ENCODE data around the gene PTPN14.

PTPN14 gene

GRCh38 chr1:214568328-214568727, 16.9 kb upstream of the PTPN14 start:
- no peak for DNase-seq (ENCODE audit: low spot score)

DNA sequence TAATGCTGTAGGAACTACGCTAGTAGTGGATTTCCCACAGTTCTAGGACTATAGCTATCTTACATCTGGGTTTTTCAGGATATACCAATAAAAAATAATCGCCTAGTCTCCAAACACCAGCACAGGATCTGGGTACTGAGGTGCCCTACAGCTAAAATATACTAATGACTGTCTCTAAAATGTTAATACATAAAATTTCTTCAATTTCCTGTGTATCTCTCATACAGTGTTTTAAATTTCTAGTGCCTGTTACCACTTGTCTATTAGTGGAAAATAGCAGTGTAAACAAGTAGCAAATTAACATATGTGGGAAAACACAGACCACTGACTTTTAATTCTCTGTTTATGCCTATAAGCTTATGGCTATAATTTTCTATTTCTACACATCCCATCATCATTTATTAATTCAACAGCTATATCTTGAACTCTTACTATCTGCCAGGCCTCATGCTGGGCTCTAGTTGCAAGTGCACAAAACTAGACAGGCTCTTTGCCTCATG, 16.1 kb upstream of the PTPN14 start:
- no peak for DNase-seq (ENCODE audit: low spot score)

- peak; percentile 90 for DNase-seq (ENCODE audit: low spot score)
These were observed 15.0 kb upstream of the PTPN14 start for GRCh38 chr1:214566158-214567104.

DNA sequence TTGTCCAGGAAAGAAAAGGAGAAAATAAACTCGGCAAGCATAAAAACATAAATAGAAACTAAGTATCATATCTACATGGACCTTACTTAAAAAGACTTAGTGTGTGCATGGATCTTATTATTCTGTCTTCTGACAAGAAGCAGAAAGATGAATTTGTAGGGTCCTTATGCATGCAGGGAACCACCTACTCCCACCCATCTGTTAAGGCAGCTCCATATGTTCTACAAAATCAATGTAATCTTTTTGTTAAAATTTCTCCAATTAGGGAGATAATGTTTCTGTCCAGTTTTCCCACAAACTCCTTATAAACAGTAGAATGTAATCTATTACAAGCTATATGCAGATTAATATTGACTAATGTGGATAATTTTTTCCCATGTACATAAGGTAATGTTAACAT, 13.9 kb upstream of the PTPN14 start:
- no peak for DNase-seq (ENCODE audit: low spot score)

- no peak for DNase-seq (ENCODE audit: low spot score)
These were observed 12.5 kb upstream of the PTPN14 start for GRCh38 chr1:214563881-214564280.

- DNase-seq (ENCODE audit: low spot score), result peak; percentile 87
These were observed 6.7 kb upstream of the PTPN14 start for GRCh38 chr1:214557952-214558735.

DNA sequence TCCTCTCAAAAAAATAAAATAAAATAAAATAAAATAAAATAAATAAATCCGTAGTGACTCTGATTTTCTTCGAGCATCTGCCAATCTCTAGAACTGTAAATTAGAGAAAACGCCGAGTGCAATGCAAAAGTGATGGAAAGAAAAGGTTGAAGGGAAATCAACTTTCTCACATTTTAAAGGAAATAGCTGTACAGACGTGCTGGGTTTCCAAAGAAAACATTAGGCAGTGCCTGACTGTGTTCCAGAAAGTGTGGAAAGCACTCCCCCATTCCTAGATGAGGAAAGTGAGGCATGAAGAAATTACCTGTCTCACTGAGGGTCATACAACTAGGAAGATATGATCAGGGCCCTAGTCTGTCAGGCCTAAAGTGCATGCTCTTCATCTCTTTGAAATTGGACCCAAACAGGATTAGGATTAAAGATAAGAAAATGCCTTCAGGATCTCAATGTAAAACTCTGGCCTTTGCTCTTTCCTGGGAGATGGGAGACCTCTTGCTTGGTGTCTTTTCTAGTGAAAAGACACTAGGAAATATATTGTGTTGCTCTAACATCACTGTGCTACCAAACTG, 1.8 kb upstream of the PTPN14 start:
- DNase-seq (ENCODE audit: low spot score), result no peak

- DNase-seq (ENCODE audit: low spot score), result peak; percentile 63
These were observed 789 bp upstream of the PTPN14 start for GRCh38 chr1:214552174-214552608.

- peak; percentile 63 for DNase-seq (ENCODE audit: low spot score)
These were observed 456 bp downstream of the PTPN14 start for GRCh38 chr1:214550857-214551435.

DNA sequence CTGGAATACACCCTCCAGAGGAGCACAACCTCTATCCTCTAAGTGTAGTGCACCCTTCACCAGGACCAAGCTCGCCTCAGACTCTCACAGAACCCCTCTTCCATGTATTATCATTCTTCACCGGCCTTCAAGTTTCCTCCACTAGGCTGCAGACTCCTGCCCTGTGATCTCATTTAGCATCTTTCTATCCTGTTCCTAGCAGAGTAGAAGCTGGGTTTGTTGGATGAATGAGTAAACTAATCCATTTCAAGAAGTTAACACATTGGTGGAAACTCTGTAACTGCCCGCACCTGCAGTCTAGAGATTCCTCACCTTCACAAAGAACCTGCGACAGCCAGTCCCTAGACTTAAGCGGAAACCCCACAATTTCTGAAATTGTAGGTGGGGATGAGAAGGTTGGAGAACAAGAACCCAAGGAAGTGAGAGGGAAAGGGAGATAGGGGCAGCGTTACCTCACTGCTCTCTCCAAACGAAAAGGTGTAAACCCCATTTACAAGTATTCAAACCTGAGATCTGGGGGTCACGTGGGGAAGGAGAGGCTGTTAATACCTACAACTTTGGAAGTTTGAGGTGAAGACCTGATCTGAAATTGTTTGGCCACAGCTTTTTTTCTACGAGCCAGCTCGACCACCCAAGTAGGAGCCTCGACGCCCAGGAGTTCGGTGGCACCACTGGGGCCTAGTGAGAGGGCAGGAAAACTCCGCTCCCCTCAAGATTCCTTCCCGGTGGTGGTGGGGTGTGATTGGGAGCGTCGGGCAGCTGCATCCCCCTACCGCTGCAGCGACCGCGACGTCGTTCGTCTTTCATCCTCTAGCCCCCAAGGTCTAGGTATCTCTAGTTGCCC, 1.2 kb downstream of the PTPN14 start:
- peak; percentile 76 for DNase-seq (ENCODE audit: low spot score)

DNA sequence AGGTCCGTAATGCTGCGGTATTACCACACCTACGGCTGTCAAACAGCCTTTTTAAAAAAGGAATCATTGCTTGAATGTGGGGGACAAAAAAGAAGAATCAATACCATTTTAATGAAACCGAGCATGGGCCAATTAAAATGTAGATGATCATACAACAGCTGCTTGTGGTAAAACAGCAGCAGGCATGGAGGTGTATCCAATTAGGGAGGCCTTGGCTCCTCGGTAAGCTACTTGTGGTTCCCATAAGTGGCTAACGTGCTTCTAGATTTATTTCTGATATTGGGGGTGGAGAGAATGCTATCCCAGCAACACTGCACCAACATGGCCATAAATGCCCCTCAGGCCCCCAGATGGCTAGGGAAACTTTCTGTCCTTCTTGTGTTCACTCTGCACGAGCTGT, 1.8 kb downstream of the PTPN14 start:
- DNase-seq (ENCODE audit: low spot score), result no peak

DNA sequence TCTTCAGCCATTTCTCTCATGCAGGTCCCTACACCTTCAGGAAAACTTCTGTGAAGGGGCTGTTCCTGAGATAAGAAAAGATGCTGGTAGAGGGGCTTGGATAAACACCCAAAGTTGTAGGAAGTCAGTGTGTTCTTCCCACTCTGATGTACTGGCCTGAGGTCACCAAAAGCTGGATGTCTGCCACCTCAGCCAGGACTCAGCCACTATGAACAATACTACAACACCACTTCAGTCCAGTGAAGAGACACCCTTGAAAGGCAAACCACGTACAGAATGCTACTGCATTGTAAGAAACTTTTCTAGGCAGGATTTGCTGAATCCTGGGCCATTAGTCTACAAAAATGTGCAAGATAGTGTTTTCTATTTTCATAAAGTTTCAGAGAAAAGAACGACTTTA, 2.4 kb downstream of the PTPN14 start:
- DNase-seq (ENCODE audit: low spot score), result peak; percentile 71

DNA sequence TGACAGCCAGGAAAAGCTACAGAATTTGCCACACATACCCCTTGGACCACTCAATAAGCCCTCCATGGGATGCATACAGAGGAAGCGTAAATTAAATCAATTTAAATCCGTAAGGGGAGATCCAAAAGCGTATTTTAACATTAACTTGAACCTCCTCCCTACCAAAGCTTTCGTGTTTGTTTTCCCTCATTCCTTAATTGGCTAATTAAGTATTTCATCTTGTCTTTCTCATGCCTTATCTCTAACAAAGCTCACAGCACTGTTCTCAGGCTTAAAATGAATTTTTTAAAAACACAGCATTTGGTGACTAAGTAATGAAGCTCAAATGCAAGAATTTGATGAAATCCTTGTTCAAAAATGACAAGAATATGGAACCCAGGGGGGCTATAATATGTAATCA, 3.1 kb downstream of the PTPN14 start:
- DNase-seq (ENCODE audit: low spot score), result no peak

- DNase-seq (ENCODE audit: low spot score), result no peak
These were observed 3.7 kb downstream of the PTPN14 start for GRCh38 chr1:214547747-214548146.

GRCh38 chr1:214546886-214547641, 4.3 kb downstream of the PTPN14 start:
- no peak for DNase-seq (ENCODE audit: low spot score)

DNA sequence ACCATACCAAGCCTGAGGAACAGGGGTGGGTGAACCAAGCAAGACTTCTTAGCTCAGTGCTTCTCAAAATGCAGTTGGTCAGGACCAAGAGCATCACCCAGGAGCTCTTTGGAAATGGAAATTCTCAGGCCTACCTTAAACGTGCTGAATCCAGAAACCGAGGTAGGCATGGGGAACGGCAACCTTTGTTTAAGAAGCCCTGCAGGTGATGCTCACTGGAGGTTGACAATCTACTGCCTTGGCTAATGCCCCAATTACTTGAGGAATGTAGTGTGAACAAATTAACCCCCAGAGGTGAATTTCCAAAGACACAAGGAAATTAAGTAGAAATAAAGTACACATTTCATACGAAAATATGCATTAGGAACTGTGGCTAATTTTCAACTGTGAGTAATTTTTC, 5.3 kb downstream of the PTPN14 start:
- DNase-seq (ENCODE audit: low spot score), result no peak

- DNase-seq (ENCODE audit: low spot score), result no peak
These were observed 6.1 kb downstream of the PTPN14 start for GRCh38 chr1:214545293-214545692.

GRCh38 chr1:214544791-214545190, 6.6 kb downstream of the PTPN14 start:
- DNase-seq (ENCODE audit: low spot score), result no peak

GRCh38 chr1:214542275-214543199, 8.9 kb downstream of the PTPN14 start:
- DNase-seq (ENCODE audit: low spot score), result no peak

All from RKO (cell line).